ENCODE measurements around the gene SREK1IP1.

Gene SREK1IP1

DNA sequence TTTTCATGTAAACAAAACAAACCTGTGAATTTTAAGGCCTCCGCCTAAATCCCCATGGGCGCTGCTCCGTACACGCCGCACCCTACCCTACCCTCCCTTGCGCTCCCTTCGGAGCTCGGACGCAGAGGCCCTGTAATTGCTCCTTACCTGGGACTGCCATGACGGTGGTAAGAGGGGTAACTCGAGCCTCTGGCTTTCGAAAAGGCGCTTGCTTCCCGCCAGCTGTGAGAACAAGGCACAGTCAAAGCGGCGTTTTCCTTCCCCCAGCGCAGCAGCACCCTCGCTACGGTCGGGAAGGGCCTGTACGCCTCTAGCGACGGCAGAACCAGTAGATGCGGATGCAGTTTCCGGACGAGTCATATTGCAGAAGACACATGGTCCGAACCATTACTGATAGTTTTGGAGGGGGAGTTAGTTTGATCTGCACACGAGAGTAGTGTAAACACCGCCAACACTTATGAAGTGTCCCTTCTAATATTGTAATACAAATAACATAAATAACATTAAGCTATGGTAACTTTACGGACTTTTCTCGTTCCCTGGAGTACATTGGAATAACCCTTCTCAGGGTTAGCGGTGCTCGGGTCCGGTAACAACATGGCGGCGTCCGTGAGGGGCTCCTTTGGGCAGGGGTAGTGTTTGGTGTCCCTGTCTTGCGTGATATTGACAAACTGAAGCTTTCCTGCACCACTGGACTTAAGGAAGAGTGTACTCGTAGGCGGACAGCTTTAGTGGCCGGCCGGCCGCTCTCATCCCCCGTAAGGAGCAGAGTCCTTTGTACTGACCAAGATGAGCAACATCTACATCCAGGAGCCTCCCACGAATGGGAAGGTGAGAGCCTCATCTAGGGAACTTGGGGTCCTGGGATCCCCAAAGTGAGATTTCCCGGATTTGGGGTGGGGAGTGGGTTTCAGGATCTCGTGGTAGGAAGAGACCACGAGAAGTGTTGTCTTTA lies at the start of gene SREK1IP1, which contains the start of gene CWC27:
SREK1IP1 (minus strand) TSS at position 334 of the 955 bp plus-strand sequence; CDS start at position 160, 174 bp downstream.
CWC27 (plus strand) TSS at position 573 of the 955 bp plus-strand sequence; CDS start at position 790, 217 bp downstream.
- TF ChIP-seq ZFX (IDR thresholded peaks at IDR 0.05): peak; percentile 97
- TF ChIP-seq, protein P1, sequence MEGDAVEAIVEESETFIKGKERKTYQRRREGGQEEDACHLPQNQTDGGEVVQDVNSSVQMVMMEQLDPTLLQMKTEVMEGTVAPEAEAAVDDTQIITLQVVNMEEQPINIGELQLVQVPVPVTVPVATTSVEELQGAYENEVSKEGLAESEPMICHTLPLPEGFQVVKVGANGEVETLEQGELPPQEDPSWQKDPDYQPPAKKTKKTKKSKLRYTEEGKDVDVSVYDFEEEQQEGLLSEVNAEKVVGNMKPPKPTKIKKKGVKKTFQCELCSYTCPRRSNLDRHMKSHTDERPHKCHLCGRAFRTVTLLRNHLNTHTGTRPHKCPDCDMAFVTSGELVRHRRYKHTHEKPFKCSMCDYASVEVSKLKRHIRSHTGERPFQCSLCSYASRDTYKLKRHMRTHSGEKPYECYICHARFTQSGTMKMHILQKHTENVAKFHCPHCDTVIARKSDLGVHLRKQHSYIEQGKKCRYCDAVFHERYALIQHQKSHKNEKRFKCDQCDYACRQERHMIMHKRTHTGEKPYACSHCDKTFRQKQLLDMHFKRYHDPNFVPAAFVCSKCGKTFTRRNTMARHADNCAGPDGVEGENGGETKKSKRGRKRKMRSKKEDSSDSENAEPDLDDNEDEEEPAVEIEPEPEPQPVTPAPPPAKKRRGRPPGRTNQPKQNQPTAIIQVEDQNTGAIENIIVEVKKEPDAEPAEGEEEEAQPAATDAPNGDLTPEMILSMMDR (conservative IDR thresholded peaks at IDR 0.05): no peak
- peak within 1 kb of the TSS; percentile 80 for H3K27ac ChIP-seq

DNA sequence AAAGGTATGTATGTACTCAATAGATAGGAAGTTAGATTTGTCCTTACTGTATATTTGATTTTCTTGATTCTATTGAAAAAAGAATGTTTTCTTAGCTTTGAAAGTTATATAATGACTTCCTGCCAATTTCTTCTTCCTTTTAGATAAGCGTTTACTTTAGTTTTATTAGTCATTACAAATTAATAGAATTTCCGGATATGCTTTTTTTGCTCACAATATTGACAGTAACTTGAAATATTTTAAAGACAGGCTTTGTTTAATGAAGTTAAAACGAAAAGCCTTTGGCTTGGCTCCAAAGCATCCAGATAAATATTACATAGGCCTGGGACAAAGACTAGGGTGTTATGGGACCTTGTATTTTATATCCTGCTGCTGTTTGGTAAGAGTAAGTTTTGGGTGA lies 49.8 kb upstream of the SREK1IP1 start:
- no peak overlapping the region for H3K27ac ChIP-seq
- no peak for TF ChIP-seq ZFX (IDR thresholded peaks at IDR 0.05)
- TF ChIP-seq, protein P1 (conservative IDR thresholded peaks at IDR 0.05): no peak

DNA sequence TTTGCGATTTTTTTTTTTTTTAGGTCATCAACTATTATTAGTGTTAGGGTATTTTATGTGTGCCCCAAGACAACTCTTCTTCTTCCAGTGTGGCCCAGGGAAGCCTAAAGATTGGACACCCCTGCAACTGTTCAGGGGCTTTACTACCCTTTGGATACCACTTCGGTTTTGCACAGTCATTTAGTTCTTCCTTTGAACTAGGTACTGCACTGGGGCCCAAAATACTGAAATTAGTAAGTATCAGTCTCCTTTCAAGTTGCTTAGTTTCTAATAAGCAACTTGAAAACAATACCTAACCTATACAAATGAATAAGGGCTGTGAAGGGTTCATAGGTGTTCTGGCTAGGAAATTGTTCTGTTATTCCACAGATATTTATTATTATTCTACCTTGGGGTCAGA lies 45.6 kb upstream of the SREK1IP1 start:
- no peak for TF ChIP-seq ZFX (IDR thresholded peaks at IDR 0.05)
- TF ChIP-seq, protein P1 (conservative IDR thresholded peaks at IDR 0.05): no peak
- H3K27ac ChIP-seq: no peak overlapping the region

DNA sequence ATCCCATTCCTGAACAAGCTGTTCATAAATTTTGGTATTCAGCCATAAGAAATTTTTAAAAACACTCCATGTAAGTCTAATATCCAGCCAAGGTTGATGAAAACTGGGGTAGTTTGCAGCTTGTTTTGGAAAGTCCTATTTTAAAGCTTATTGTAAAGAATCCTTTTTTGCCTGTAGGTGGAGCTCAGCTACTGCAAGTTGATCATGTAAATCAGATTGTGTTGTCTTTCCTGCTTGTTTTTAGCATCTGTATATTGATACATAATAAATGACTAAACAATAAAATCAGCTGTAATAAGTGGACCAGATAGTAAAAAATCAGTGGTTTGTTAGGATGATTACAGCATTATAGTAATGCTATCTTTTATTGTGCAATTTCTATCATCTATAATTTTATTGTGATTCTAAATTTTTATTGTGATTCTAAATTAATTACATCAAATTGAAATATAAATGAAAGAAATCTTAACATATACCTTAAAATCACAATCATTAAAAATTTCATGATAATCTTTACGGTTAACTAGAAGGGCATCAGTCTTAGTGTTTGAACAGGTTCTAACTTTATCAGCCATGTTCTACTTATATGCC lies 42.7 kb upstream of the SREK1IP1 start:
- H3K27ac ChIP-seq: no peak overlapping the region
- no peak for TF ChIP-seq ZFX (IDR thresholded peaks at IDR 0.05)
- TF ChIP-seq, protein P1 (conservative IDR thresholded peaks at IDR 0.05): peak; percentile 87

DNA sequence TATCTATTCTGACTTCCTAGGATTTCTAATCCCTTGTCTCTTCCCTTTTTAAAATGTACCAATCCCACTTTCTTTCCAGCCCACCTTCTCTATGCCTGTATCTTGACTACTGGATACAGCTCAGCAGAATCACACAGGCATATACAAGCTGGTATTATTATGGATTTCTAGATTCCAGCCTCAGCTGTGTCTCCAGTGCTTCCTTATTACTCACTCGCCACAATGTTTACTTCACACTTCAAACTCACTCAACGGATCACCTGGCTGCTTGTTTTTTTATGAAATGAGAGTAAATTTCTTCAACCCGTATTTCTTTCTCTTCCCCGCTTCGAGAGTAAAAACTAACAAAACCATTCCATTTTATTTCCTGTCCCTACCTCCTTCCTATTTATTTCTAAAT lies 39.0 kb upstream of the SREK1IP1 start:
- no peak overlapping the region for H3K27ac ChIP-seq
- TF ChIP-seq, protein P1 (conservative IDR thresholded peaks at IDR 0.05): no peak
- no peak for TF ChIP-seq ZFX (IDR thresholded peaks at IDR 0.05)

DNA sequence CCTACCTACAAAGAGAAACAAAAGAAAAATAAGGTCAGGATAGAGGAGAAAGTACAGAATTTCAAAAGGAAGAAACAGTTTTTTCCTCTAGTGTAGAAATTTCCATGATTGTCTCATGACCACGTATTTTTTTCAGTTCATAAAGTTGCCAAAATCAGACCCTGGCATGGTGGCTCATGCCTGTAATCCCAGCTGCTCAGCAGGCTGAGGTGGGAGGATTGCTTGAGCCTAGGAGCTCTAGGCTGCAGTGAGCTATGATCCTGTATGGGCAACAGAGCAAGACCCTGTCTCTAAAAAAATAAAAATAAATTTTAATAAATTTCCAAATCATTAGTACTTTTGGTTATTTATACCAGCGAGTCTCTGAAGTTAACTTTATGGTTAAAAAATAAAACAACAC lies 38.0 kb upstream of the SREK1IP1 start:
- H3K27ac ChIP-seq: no peak overlapping the region
- TF ChIP-seq ZFX (IDR thresholded peaks at IDR 0.05): no peak

DNA sequence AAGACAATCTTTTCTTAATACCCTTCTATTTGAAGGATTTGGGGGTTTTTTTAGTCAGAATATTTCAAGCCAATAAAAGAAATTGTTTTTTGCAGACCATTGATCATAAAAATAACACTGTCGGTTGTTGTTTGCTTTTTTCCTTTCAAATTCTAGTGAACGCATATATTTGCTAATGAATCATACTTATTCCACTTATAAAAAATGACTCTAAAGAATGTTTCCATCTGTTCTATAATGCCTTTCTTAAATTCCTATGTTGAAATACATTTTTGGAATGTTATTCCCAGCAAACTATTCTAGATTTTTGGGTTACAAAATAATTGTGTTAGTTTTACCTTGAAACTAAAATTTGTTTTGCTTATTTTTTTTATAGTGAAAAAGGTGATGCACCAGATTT lies 32.4 kb upstream of the SREK1IP1 start:
- TF ChIP-seq, protein P1 (conservative IDR thresholded peaks at IDR 0.05): no peak
- TF ChIP-seq ZFX (IDR thresholded peaks at IDR 0.05): no peak
- no peak overlapping the region for H3K27ac ChIP-seq
